Measurements from ENCODE around the gene TFDP1. TPM values are rescaled to one million over a fixed set of nuclear protein-coding genes. Genes with fewer than 3 reads are reported as not detected.
A peak's percentile ranks its signal among the peaks of the same experiment; 100 is the strongest.

The TFDP1 gene
- total RNA-seq, 2 donors from 2014 or later: 74.8 to 76.1 TPM

DNA sequence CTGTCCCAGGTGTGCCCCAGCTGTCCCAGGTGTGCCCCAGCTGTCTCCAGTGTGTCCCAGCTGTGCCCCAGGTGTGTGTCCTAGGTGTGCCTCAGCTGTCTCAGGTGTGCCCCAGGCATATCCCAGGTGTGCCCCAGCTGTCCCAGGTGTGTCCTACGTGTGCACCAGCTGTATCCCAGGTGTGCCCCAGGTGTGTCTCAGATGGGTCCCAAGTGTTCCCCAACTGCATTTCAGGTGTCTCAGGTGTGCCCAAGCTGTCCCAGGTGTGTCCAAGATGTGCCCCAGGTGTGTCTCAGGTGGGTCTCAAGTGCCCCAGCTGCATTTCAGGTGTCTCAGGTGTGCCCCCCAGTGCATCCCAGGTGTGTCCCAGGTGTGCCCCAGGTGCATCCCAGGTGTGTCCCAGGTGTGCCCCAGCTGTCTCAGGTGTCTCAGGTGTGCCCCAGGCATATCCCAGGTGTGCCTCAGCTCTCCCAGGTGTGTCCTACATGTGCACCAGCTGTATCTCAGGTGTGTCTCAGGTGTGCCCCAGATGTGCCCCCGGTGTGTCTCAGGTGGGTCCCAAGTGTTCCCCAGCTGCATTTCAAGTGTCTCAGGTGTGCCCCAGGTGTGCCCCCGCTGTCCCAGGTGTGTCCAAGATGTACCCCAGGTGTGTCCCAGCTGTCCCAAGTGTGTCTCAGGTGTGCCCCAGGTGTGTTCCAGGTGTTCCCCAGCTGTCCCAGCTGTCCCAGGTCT, 81.2 kb downstream of the TFDP1 start:
- Histone ChIP-seq H3K4me1 (ENCODE audit: control insufficient read depth, insufficient read depth, low read length) (no peaks in the 10 kb centered on the region), H3K36me3 (ENCODE audit: control insufficient read depth, insufficient read depth, low read length) (no peaks in the 10 kb centered on the region), H3K27ac (ENCODE audit: low read depth, low read length) (no peak overlapping the region), H3K9ac (ENCODE audit: extremely low read depth, low read length, poor library complexity, severe bottlenecking) (no peak overlapping the region), H3K9me3 (ENCODE audit: control insufficient read depth, low read length) (peaks cover 16% of the 10 kb centered on the region), H3K4me3 (ENCODE audit: low read length) (no peak overlapping the region), H3K27me3 (ENCODE audit: control insufficient read depth, insufficient read depth, low read length, poor library complexity, severe bottlenecking) (no peaks in the 10 kb centered on the region)
- Mint-ChIP-seq H3K4me3 (no peak overlapping the region), H3K27me3 (ENCODE audit: insufficient read depth) (peaks cover 2% of the 10 kb centered on the region), H3K27ac (no peak overlapping the region), H3K36me3 (ENCODE audit: low read depth) (no peaks in the 10 kb centered on the region), H3K4me1 (peaks cover 19% of the 10 kb centered on the region), H3K9me3 (peaks cover 16% of the 10 kb centered on the region)
- 94 to 96% methylated on average over 3 of the region's 3 CpGs for WGBS, 2 experiments (ENCODE audit: insufficient coverage in 1 of 2, insufficient read length in 1 of 2)
- DNase-seq: peak; percentile 40
- TF ChIP-seq, protein P1, sequence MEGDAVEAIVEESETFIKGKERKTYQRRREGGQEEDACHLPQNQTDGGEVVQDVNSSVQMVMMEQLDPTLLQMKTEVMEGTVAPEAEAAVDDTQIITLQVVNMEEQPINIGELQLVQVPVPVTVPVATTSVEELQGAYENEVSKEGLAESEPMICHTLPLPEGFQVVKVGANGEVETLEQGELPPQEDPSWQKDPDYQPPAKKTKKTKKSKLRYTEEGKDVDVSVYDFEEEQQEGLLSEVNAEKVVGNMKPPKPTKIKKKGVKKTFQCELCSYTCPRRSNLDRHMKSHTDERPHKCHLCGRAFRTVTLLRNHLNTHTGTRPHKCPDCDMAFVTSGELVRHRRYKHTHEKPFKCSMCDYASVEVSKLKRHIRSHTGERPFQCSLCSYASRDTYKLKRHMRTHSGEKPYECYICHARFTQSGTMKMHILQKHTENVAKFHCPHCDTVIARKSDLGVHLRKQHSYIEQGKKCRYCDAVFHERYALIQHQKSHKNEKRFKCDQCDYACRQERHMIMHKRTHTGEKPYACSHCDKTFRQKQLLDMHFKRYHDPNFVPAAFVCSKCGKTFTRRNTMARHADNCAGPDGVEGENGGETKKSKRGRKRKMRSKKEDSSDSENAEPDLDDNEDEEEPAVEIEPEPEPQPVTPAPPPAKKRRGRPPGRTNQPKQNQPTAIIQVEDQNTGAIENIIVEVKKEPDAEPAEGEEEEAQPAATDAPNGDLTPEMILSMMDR (conservative IDR thresholded peaks at IDR 0.05): no peak

DNA sequence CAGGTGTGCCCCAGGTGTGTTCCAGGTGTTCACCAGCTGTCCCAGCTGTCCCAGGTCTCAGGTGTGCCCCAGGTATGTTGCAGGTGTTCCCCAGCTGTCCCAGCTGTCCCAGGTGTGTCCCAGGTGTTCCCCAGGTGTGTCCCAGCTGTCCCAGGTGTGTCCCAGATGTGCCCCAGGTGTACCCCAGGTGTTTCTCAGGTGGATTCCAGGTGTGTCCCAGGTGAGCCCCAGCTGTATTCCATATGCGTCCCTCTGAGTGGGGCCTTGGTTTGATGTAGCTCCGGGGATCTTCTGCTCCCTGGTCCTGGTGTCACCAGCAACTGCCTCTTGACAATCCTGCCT, 81.7 kb downstream of the TFDP1 start:
- TF ChIP-seq, protein P1 (conservative IDR thresholded peaks at IDR 0.05): no peak
- Histone ChIP-seq H3K4me1 (ENCODE audit: control insufficient read depth, insufficient read depth, low read length) (no peaks in the 10 kb centered on the region), H3K4me3 (ENCODE audit: low read length) (no peak overlapping the region), H3K9ac (ENCODE audit: extremely low read depth, low read length, poor library complexity, severe bottlenecking) (no peak overlapping the region), H3K27me3 (ENCODE audit: control insufficient read depth, insufficient read depth, low read length, poor library complexity, severe bottlenecking) (no peaks in the 10 kb centered on the region), H3K27ac (ENCODE audit: low read depth, low read length) (no peak overlapping the region), H3K9me3 (ENCODE audit: control insufficient read depth, low read length) (peaks cover 11% of the 10 kb centered on the region), H3K36me3 (ENCODE audit: control insufficient read depth, insufficient read depth, low read length) (no peaks in the 10 kb centered on the region)
- 87 to 100% methylated on average over 2 of the region's 2 CpGs for whole genome bisulfite sequencing, 2 experiments (ENCODE audit: insufficient coverage in 1 of 2, insufficient read length in 1 of 2)
- no peak overlapping the region for H3K4me3 Mint-ChIP-seq
- peaks cover 19% of the 10 kb centered on the region for H3K4me1 Mint-ChIP-seq
- H3K27me3 Mint-ChIP-seq (ENCODE audit: insufficient read depth): peaks cover 2% of the 10 kb centered on the region
- peaks cover 11% of the 10 kb centered on the region for H3K9me3 Mint-ChIP-seq
- H3K27ac Mint-ChIP-seq: no peak overlapping the region
- H3K36me3 Mint-ChIP-seq (ENCODE audit: low read depth): no peaks in the 10 kb centered on the region
- DNase-seq: peak; percentile 40

DNA sequence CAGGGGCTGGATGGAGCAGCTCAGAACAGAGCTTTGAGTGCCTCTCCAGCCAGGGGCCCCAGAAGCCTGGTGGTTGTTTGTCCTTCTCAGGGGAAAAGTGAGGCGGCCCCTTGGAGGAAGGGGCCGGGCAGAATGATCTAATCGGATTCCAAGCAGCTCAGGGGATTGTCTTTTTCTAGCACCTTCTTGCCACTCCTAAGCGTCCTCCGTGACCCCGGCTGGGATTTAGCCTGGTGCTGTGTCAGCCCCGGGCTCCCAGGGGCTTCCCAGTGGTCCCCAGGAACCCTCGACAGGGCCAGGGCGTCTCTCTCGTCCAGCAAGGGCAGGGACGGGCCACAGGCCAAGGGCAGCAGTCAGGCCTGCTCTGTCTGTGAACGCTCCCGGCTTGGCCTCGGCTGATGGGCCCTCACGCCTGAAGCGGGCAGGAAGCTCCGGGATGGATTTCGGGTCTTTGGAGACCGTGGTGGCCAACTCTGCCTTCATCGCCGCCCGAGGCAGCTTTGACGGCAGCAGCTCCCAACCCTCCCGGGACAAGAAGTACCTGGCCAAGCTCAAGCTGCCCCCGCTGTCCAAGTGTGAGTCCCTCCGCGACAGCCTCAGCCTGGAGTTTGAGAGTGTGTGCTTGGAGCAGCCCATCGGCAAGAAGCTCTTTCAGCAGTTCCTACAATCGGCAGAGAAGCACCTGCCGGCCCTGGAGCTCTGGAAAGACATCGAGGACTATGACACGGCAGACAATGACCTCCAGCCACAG, 82.6 kb downstream of the TFDP1 start, which contains the start of gene GRK1:
Gene GRK1, plus strand, starts transcription at position 269 of the 751 bp plus-strand sequence. Its CDS starts 168 bp downstream, at position 437.
- H3K9me3 ChIP-seq (ENCODE audit: control insufficient read depth, low read length): peaks cover 3% of the 10 kb centered on the region
- 88 to 91% methylated on average over 26 to 32 of the region's 32 CpGs for WGBS, 2 experiments (ENCODE audit: insufficient coverage in 1 of 2, insufficient read length in 1 of 2)
- Mint-ChIP-seq H3K27me3 (ENCODE audit: insufficient read depth) (peaks cover 2% of the 10 kb centered on the region), H3K36me3 (ENCODE audit: low read depth) (no peaks in the 10 kb centered on the region), H3K4me1 (peaks cover 19% of the 10 kb centered on the region), H3K27ac (peak within 1 kb of the TSS; percentile 84), H3K9me3 (peaks cover 2% of the 10 kb centered on the region), H3K4me3 (no peak within 1 kb of the TSS)
- H3K27me3 ChIP-seq (ENCODE audit: control insufficient read depth, insufficient read depth, low read length, poor library complexity, severe bottlenecking): no peaks in the 10 kb centered on the region
- TF ChIP-seq, protein P1 (conservative IDR thresholded peaks at IDR 0.05): no peak
- H3K27ac ChIP-seq (ENCODE audit: low read depth, low read length): no peak within 1 kb of the TSS
- H3K4me3 ChIP-seq (ENCODE audit: low read length): no peak within 1 kb of the TSS
- peak within 1 kb of the TSS; percentile 11 for H3K9ac ChIP-seq (ENCODE audit: extremely low read depth, low read length, poor library complexity, severe bottlenecking)
- peak; percentile 64 for DNase-seq
- H3K36me3 ChIP-seq (ENCODE audit: control insufficient read depth, insufficient read depth, low read length): no peaks in the 10 kb centered on the region
- no peaks in the 10 kb centered on the region for H3K4me1 ChIP-seq (ENCODE audit: control insufficient read depth, insufficient read depth, low read length)
